AG10803 (cell line): ENCODE results near the gene FAM209A.
"Not testable (repeated sequence)": the region's sequence is repeated elsewhere in the genome, so short reads cannot be mapped to it uniquely, and the experiment has no call there.

Experiments
- DNase-seq: peaks from one replicate; pipeline ENCODE4 v3.0.0; 2010; ENCODE audit warnings: low read depth
- H3K4me3 ChIP-seq: 2 replicates; pipeline ENCODE4 v1.5.1; 2011; ENCODE audit warnings: mild to moderate bottlenecking, low read length, control low read depth
- TF ChIP-seq, protein P1 (sequence below): conservative IDR thresholded peaks from 2 replicates; pipeline ENCODE4 v1.5.1; 2011; ENCODE audit warnings: mild to moderate bottlenecking, low read length, control low read depth, inconsistent platforms

FAM209A gene, protein sequence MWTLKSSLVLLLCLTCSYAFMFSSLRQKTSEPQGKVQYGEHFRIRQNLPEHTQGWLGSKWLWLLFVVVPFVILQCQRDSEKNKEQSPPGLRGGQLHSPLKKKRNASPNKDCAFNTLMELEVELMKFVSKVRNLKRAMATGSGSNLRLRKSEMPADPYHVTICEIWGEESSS

DNA sequence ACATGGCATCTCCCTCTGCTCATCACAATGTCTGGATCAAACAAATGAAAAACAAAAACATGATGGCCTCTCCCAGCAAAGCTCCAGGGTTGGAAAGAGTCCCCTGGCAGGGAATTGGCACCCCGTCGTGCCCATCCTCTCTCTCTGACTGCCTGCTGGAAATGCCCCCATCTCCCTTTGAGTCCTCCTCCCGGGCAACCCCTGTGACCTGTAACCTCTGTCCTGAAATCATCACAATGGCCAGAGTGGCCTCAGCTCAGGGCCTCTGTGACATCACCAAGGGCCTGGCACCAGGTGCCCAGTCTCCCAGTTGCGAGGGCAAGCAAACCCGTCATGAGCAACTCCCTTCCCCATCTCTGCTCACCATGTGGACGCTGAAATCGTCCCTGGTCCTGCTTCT lies at the start of gene FAM209A:
FAM209A (plus strand) TSS at position 301 of the 400 bp plus-strand sequence; CDS start at position 366, 65 bp downstream.
- H3K4me3 ChIP-seq, DNase-seq: not testable (repeated sequence)

DNA sequence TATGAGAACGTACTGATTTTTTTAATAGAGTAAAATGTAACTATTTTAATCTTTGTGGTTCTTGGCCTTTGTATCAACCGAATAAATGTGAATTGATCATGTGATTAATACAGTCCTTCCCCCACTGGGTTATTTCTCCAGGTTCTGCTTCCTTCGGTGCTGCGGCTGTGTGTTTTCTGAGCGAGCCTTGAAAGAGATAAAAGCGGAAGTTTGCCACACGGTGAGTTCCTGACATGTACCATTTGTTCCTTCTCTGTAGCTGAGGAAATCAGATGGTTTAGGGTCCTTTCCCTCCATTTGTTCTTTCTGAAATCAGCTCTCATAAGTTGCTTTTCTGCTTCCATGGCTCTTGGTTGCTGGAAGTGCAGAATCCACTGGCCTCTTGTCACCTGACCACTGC lies 40.6 kb upstream of the FAM209A start:
- no peak overlapping the region for H3K4me3 ChIP-seq
- TF ChIP-seq, protein P1, sequence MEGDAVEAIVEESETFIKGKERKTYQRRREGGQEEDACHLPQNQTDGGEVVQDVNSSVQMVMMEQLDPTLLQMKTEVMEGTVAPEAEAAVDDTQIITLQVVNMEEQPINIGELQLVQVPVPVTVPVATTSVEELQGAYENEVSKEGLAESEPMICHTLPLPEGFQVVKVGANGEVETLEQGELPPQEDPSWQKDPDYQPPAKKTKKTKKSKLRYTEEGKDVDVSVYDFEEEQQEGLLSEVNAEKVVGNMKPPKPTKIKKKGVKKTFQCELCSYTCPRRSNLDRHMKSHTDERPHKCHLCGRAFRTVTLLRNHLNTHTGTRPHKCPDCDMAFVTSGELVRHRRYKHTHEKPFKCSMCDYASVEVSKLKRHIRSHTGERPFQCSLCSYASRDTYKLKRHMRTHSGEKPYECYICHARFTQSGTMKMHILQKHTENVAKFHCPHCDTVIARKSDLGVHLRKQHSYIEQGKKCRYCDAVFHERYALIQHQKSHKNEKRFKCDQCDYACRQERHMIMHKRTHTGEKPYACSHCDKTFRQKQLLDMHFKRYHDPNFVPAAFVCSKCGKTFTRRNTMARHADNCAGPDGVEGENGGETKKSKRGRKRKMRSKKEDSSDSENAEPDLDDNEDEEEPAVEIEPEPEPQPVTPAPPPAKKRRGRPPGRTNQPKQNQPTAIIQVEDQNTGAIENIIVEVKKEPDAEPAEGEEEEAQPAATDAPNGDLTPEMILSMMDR: no peak
- DNase-seq: no peak

DNA sequence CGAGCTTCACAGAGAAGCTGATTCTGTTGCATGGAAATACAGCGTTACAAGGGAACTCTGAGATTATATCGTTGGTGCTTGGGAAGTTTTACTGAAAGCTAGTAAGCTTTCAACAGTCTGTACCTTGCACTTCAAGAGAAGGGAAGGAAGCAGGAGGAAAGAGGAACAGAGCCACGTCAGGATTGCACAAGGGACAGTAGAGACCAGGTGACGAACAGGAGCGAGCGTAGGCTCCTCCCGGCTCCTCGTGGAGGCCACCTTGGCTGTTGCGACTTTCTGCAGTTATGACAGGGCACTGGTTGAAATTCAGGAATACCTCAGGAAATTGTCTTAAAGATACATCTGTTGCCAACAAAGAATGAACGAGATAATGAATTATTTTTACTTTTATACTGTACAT lies 37.3 kb upstream of the FAM209A start:
- no peak for DNase-seq
- TF ChIP-seq, protein P1: no peak
- H3K4me3 ChIP-seq: no peak overlapping the region

DNA sequence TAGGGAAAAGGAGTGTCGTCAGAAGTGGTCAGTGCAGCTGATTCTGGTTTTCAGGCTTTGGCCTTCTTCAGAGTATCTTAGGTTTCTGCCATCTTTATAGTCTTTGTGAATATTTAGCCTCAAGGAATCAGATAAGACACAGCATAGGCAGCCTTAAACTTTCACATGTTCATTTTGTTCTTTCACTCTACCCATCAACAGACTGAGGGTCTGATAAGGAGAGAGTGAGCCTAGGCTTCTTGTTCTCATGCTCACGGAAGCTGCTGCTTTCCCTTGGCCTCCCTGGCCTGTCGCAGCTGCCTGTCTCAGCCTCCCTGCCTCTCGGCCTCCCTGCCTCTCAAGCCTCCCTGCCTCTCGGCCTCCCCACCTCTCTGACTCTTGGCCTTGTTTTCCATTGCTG lies 36.0 kb upstream of the FAM209A start:
- DNase-seq: no peak
- H3K4me3 ChIP-seq: no peak overlapping the region
- TF ChIP-seq, protein P1: no peak

DNA sequence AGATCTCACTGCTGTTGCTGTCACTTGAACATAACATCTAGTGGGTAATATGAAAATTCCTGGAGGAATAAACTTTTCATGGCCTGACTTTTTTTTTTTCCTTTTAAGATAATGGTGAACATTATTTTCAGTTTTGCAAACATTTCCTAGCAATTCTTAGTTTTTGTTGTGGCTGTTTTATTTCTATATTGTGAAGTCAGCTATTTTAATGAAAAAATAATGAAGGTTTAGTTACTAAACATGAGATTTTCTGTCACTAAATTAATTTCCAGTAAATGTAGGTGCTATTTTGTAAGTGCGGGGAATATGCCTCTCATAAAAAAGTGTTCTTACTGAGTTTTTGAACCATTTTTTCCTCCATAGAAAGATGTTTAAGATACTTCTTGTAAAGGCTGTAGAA lies 23.4 kb upstream of the FAM209A start:
- H3K4me3 ChIP-seq: no peak overlapping the region
- TF ChIP-seq, protein P1: no peak

DNA sequence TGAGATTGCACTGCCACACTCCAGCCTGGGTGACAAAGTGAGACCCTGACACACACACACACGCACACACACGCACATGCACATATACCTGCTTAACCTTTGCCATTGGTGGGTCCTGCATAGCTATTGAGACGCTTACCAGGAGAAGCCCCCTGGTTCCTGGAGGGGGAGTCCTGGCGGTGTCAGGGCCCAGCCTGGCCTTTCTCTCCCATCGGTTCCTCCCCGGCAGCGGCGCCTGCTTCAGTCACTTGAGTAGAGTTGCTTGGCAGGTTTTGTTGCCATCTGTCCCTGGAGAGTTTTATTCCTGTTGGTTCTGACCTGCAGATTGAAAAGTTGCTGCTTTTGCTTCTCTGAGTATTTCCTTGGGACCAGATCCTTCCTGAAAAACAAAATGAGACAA lies 20.6 kb upstream of the FAM209A start:
- TF ChIP-seq, protein P1: no peak
- DNase-seq: no peak
- no peak overlapping the region for H3K4me3 ChIP-seq

More for the DNA sequence above, 23.4 kb upstream of the FAM209A start:
- DNase-seq: no peak

DNA sequence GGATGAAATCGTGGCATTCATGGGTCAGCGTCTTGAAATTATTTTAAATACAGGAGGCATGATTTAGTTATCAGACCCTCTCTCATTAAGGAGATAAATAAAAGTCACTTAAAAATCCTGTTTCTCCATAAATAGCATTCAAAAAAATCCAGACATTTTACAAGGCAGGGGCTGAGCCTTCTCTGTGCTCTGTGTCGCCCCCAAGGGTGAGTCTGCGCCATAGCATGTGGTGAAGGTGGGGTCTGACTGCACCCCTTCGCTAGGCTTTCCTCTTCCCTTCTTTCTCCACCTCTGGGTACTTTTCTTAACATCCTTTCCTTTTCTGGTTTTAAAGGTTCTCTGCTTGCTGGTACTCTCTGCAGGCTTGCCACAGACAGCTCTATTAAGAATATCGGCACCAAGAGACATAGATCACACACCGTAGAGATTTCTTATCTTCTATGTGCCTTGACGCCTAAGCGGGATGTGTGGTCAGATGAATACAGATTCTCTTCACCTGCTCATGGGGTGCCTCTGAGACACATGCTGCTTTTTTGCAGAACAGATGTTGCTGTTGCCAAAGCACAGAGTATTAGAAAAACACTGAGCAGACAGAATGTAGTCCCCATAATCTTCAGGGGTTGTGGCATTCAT lies 20.1 kb upstream of the FAM209A start:
- DNase-seq: no peak
- TF ChIP-seq, protein P1: peak; percentile 50
- no peak overlapping the region for H3K4me3 ChIP-seq
